GM12874 (cell line): ENCODE results near the gene IL10.

Experiments
- TF ChIP-seq, protein P1 (sequence below): IDR thresholded peaks from 2 replicates; pipeline ENCODE4 v1.5.1; 2011; ENCODE audit warnings: low read depth, mild to moderate bottlenecking, control low read depth, low read length, moderate library complexity; ENCODE audit not compliant: insufficient read depth

Gene IL10

DNA sequence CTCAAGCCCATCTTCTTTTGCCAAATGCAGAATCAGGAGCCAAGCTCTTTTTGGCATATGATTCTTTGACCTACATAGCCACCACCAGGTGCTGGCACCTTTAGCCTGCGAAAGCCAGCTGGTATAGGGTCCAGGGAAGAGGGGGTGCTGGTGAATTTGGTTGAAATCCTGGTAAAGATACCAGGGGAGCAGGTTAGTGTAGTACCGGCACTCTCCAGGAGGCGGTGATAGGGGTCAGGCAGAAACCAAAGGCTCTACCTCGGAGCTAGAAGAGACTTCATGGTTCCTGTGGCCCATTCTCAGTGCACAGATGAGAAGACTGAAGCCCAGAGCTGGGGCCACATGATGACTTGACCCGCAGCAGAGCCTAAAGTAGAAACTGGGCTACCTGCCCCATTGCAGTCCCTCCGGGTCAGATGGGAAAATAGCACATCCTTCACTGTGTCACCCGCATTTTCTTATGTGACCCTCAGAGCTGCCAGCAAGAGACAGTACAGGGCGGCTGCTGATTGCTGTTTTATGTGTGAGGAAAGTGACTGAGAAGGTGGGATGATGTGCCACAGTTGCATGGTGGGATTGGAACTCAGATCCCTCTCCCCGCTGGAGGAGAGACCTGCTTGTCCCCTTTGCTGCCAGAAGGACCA, 37.7 kb downstream of the IL10 start:
- TF ChIP-seq, protein P1, sequence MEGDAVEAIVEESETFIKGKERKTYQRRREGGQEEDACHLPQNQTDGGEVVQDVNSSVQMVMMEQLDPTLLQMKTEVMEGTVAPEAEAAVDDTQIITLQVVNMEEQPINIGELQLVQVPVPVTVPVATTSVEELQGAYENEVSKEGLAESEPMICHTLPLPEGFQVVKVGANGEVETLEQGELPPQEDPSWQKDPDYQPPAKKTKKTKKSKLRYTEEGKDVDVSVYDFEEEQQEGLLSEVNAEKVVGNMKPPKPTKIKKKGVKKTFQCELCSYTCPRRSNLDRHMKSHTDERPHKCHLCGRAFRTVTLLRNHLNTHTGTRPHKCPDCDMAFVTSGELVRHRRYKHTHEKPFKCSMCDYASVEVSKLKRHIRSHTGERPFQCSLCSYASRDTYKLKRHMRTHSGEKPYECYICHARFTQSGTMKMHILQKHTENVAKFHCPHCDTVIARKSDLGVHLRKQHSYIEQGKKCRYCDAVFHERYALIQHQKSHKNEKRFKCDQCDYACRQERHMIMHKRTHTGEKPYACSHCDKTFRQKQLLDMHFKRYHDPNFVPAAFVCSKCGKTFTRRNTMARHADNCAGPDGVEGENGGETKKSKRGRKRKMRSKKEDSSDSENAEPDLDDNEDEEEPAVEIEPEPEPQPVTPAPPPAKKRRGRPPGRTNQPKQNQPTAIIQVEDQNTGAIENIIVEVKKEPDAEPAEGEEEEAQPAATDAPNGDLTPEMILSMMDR, result peak; percentile 92

DNA sequence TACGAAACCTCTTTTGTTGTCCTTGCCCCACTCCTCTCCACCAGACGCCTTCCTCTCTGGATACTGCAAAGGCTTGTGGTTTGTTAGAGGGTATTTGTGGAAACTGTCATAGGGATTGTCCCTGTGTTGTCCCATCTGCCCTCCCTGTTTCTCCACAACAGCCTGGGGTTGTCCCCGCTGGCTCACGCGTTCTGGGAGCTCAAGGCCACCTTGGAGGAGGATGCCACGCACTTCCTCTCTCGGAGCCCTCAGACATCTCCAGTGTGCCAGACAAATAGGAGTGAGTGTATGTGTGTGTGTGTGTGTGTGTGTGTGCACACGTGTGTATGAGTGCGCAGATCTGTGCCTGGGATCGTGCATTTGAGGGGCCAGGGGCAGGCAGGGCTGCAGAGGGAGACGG, 39.3 kb downstream of the IL10 start:
- TF ChIP-seq, protein P1, result no peak

DNA sequence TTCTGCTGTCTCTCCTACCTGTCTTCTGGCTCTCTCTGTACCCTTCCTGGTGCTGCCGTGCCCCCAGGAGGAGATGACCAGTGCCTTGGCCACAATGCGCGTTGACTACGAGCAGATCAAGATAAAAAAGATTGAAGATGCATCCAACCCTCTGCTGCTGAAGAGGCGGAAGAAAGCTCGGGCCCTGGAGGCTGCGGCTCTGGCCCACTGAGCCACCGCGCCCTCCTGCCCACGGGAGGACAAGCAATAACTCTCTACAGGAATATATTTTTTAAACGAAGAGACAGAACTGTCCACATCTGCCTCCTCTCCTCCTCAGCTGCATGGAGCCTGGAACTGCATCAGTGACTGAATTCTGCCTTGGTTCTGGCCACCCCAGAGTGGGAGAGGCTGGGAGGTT, 39.8 kb downstream of the IL10 start:
- TF ChIP-seq, protein P1, result no peak

DNA sequence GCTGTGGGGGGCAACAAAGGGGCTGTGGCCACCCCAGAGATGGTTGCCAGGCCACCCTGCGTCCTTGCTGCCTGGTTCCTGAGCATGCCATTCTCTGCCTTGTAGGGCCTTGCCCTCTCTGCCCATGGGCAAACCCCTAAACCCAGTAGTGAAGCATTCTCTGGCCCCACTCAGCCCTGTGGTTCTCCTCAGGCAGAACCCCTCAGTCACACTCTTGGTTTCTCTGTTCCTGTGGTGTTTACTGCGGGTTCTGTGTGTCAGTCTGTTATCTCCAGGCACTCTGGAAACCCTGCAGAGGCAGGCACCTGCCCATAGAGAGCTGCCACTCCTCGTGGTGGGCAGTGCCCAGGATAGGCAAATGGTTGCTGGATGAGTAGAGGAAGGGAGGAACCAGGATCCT, 42.8 kb downstream of the IL10 start:
- TF ChIP-seq, protein P1, result no peak

DNA sequence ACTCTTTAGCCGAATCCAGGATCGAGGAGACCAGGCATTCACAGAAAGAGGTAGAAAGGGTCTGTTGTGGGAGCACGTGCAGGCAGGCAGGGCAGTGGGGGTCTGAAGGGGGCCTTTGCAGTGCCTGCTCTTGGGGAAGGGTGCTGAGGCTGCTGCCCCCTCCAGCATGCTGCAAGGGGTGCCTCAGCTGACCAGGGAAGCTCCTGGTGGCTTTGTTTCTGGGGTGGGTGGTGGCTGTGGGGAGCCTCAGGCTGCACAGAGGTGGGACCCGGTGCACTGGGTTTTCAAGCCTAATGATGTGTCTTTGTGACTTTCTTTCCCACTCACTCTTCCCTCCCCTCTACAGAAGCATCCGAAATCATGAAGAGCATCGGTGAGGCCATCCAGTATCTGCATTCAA, 43.2 kb downstream of the IL10 start:
- TF ChIP-seq, protein P1, result no peak

DNA sequence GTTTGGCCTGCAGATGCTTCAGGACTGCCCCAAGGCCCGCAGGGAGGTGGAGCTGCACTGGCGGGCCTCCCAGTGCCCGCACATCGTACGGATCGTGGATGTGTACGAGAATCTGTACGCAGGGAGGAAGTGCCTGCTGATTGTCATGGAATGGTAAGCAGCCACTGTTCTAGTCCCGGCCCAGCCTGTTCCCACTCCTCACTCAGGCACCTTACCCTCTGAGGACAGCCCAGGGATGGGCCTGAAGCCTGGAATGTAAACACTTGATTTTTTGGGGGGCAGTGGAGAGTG, 43.7 kb downstream of the IL10 start:
- TF ChIP-seq, protein P1, result no peak

DNA sequence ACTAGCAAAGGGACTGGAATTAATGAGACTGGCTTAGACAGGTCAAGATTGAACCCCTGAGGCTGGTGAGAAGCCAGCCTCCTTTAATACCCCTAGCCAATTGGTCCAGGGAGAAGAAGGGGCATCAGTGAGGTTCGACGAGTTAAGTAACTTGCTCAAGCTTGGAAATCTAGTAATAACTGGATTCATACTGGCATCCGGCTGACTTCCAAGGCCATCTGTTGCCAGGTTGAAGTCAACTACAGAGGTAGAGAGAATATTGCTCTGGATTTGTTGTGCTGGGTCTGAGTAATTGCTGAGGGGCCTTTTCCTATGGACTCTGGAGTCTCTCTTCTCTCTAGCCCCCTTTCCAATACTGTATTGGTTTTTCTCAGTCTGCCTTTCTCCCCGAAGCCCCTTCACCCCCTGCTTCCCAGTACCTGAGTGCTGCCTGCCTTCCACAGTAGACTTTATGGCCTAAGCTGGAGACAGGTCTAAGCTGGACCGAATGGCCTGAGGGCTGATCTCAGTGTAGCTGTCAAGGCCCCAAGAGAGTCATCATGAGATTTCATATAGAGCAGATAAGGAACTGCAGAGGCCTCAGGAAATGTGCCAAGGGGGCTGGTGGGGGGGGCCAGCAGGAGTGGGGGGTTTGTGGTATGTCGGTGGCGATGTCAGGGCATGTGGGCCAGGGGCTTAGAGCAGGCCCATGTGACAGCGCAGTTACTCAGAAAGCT, 44.2 kb downstream of the IL10 start:
- TF ChIP-seq, protein P1, result no peak
